Uterus (tissue), 4 donors: ENCODE measurements around the gene NPHP4. TPM values are rescaled to one million over a fixed set of nuclear protein-coding genes. Genes with fewer than 3 reads are reported as not detected.

Source experiments
- DNase-seq, 2 donors: peaks; one replicate each; pipeline ENCODE4 v3.0.0-alpha.2; 2019 to 2020
- H3K27ac ChIP-seq, 2 donors: fragments of 200-600 bp; sonication (generic); 1 replicate in 1 of 2; 2 replicates in 1 of 2; pipeline ENCODE4 v1.5.1; 2016 to 2018
- H3K27me3 ChIP-seq, 2 donors: fragments of 200-600 bp; sonication (generic); one replicate each; pipeline ENCODE4 v1.5.1; 2018 to 2019; ENCODE audit warnings: control low read depth in 1 of 2
- H3K36me3 ChIP-seq, 2 donors: fragments of 200-600 bp; sonication (generic); one replicate each; pipeline ENCODE4 v1.5.1; 2019; ENCODE audit warnings: control low read depth in 1 of 2
- H3K4me1 ChIP-seq, 2 donors: fragments of 200-600 bp; sonication (generic); one replicate each; pipeline ENCODE4 v1.5.1; 2018 to 2019; ENCODE audit warnings: control low read depth in 1 of 2
- H3K4me3 ChIP-seq, 2 donors: fragments of 200-600 bp; sonication (generic); 1 replicate in 1 of 2; 2 replicates in 1 of 2; pipeline ENCODE4 v1.5.1; 2018 to 2019; ENCODE audit warnings: mild to moderate bottlenecking in 1 of 2
- H3K9me3 ChIP-seq, 2 donors: fragments of 200-600 bp; sonication (generic); one replicate each; pipeline ENCODE4 v1.5.1; 2019; ENCODE audit warnings: control low read depth in 1 of 2
- POLR2A ChIP-seq, 2 donors: fragments of 450-650 bp; IDR thresholded peaks; one replicate each; pipeline ENCODE4 v1.6.1; 2016; ENCODE audit warnings: antibody characterized with exemption in 2 of 2, mild to moderate bottlenecking in 1 of 2, moderate library complexity in 1 of 2
- intact Hi-C: fragments of 100-400 bp; cut with DNase I; formaldehyde crosslinking; loops from one replicate; pipeline ENCODE4 v1.15.1; 2023; ENCODE audit warnings: low total_unique reads
- total RNA-seq, 4 donors: library from RNA; depleted of rRNA in 3 of 4; stranded (reverse); fragments of >200 nt in 3 of 4; gene quantifications; one replicate each; pipeline versions ENCODE4 v1.1.0 to v1.2.4, GENCODE V29; 2014 to 2023
- TF ChIP-seq, protein P1 (sequence below), 4 experiments: fragments of 200-600 bp in 2 of 4; fragments of 450-650 bp in 2 of 4; sonication (generic) in 2 of 4; IDR thresholded peaks; one replicate each; pipeline ENCODE4 v1.5.1; 2016 to 2019; ENCODE audit warnings: antibody characterized with exemption in 4 of 4, mild to moderate bottlenecking in 2 of 4, moderate library complexity in 1 of 4
- donor health status: DM: yes; HTN: yes; CAD: no.

Gene NPHP4
- total RNA-seq, 4 donors from 2014 or later: 1.3 to 16.2 (median 7.0) TPM

DNA sequence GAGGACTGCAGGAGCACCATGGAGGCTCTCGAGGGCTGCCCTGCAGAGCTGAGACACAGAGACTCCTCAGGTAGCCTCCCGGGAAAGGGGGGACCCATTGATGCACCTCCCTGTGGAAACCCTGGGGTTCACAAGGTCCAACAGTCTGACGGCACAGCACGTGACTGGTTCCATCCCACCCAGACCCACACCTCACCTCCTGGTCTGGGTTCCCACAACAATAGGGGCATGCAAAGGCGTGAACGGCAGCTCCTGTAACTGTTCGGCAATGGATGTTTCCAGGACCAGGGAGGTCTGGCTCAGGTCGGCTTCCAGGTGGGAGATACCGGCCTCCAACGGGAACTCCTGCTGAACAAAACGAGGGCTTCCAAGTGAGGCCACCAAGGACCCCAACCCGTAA is 86.8 kb downstream of the NPHP4 start:
- no peaks in the 10 kb centered on the region for H3K4me1 ChIP-seq
- DNase-seq: no peak
- H3K4me3 ChIP-seq: no peak overlapping the region
- H3K27ac ChIP-seq: no peak overlapping the region
- no peak for TF ChIP-seq POLR2A (IDR thresholded peaks at IDR 0.05)
- TF ChIP-seq, protein P1, sequence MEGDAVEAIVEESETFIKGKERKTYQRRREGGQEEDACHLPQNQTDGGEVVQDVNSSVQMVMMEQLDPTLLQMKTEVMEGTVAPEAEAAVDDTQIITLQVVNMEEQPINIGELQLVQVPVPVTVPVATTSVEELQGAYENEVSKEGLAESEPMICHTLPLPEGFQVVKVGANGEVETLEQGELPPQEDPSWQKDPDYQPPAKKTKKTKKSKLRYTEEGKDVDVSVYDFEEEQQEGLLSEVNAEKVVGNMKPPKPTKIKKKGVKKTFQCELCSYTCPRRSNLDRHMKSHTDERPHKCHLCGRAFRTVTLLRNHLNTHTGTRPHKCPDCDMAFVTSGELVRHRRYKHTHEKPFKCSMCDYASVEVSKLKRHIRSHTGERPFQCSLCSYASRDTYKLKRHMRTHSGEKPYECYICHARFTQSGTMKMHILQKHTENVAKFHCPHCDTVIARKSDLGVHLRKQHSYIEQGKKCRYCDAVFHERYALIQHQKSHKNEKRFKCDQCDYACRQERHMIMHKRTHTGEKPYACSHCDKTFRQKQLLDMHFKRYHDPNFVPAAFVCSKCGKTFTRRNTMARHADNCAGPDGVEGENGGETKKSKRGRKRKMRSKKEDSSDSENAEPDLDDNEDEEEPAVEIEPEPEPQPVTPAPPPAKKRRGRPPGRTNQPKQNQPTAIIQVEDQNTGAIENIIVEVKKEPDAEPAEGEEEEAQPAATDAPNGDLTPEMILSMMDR (IDR thresholded peaks at IDR 0.05): no peak
- no peaks in the 10 kb centered on the region for H3K27me3 ChIP-seq
- H3K36me3 ChIP-seq: no peaks in the 10 kb centered on the region
- intact Hi-C loops: no loop called here
- no peaks in the 10 kb centered on the region for H3K9me3 ChIP-seq

- H3K4me1 ChIP-seq: no peaks in the 10 kb centered on the region
- H3K4me3 ChIP-seq: no peak overlapping the region
- H3K36me3 ChIP-seq: no peaks in the 10 kb centered on the region
- H3K9me3 ChIP-seq: no peaks in the 10 kb centered on the region
- DNase-seq: no peak
- intact Hi-C loops: no loop called here
- no peaks in the 10 kb centered on the region for H3K27me3 ChIP-seq
- TF ChIP-seq, protein P1 (IDR thresholded peaks at IDR 0.05): no peak
- no peak for TF ChIP-seq POLR2A (IDR thresholded peaks at IDR 0.05)
- no peak overlapping the region for H3K27ac ChIP-seq
Observed at GRCh38 chr1:5904551-5904950, 87.7 kb downstream of the NPHP4 start.

DNA sequence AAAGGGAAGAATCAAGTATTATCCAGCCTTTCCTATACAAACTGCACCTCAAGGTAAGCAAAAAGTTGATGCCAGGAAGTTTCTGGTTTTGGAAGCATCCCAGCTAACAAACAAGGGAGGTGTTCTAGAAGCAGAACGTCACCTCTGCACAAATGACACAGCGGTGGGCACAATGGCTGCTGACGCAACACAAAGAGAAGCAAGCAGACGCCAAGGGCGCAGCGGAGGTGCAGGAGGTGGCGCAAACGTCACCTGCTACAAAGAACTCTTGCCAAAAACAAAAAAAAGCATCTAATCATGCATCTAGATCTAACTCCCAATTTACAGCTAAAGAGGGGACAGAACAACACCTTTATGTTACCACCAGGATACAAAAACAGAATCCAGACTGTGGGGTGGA is 88.5 kb downstream of the NPHP4 start:
- intact Hi-C loops: no loop called here
- no peak for DNase-seq
- no peak overlapping the region for H3K4me3 ChIP-seq
- H3K4me1 ChIP-seq: no peaks in the 10 kb centered on the region
- no peaks in the 10 kb centered on the region for H3K9me3 ChIP-seq
- no peaks in the 10 kb centered on the region for H3K36me3 ChIP-seq
- no peaks in the 10 kb centered on the region for H3K27me3 ChIP-seq
- no peak overlapping the region for H3K27ac ChIP-seq
- TF ChIP-seq, protein P1 (IDR thresholded peaks at IDR 0.05): no peak
- no peak for TF ChIP-seq POLR2A (IDR thresholded peaks at IDR 0.05)

DNA sequence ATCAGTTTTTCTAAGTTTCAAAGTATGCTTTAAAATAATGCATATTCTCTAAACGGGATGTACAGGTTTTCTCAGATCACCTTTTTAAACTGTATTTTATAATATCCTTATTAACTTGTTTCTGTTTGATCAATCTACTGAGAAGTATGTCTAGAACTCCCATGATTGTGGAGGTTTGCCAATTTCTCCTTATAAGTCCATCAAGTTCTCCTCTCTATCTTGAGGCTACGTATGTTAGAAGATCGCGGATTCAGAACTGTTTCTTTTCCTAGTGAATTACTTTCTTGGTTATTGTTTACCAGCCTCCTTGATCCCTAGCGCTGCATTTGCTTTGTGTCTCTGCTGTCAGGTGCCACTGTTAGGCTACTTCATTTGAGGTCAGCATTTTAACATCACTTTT is 89.2 kb downstream of the NPHP4 start:
- Histone ChIP-seq H3K27ac (no peak overlapping the region), H3K9me3 (no peaks in the 10 kb centered on the region), H3K27me3 (no peaks in the 10 kb centered on the region), H3K4me1 (no peaks in the 10 kb centered on the region), H3K36me3 (no peaks in the 10 kb centered on the region), H3K4me3 (no peak overlapping the region)
- TF ChIP-seq POLR2A (IDR thresholded peaks at IDR 0.05): no peak
- TF ChIP-seq, protein P1 (IDR thresholded peaks at IDR 0.05): no peak
- no peak for DNase-seq
- intact Hi-C loops: no loop called here

DNA sequence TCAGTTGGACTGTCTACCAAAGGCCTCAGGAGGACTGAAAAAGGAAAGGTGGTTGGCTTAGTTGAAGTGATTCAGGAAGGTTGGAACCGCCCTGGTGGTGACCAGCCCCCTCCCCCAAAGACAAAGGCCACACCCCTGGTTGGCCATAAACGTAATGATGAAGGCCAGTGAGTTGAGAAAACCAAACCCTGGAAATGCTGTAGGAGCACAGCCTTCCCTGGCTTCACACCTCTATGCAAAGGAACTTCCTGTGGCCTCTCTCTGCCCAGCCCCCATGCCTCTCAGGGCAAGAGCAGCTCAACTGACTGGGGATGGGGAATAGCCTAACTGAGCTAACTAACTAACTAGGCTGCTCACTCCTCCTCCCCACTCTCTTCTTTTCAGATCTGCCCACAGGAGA is 90.4 kb downstream of the NPHP4 start:
- Histone ChIP-seq H3K36me3 (no peaks in the 10 kb centered on the region), H3K9me3 (no peaks in the 10 kb centered on the region), H3K4me3 (no peak overlapping the region), H3K4me1 (no peaks in the 10 kb centered on the region), H3K27me3 (no peaks in the 10 kb centered on the region), H3K27ac (no peak overlapping the region)
- no peak for DNase-seq
- intact Hi-C loops: no loop called here
- TF ChIP-seq, protein P1 (IDR thresholded peaks at IDR 0.05): no peak
- TF ChIP-seq POLR2A (IDR thresholded peaks at IDR 0.05): no peak
